ENCODE measurements around the gene PHACTR3.

PHACTR3 gene

DNA sequence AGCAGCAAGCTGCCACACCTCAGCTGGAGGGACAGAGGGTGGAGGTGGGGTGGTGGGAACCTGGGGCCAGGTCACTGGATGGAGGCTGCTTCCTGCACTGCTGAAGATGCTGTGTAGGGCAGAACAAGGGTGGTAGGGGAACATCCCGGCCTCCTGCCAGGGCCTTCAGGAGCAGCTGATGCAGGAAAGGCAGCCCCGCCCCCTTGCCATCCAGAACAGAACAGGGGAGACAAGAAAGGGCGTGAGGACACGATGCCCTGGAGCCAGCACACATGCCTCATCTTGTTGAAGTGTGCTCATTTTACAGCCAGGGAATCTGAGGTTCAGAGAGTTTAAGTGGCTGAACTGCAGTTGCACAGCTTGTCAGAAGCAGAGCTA is 43.1 kb upstream of the PHACTR3 start:
- no peak overlapping the region for H3K27ac ChIP-seq
- no peaks in the 10 kb centered on the region for H3K36me3 ChIP-seq
- TF ChIP-seq, protein P1, sequence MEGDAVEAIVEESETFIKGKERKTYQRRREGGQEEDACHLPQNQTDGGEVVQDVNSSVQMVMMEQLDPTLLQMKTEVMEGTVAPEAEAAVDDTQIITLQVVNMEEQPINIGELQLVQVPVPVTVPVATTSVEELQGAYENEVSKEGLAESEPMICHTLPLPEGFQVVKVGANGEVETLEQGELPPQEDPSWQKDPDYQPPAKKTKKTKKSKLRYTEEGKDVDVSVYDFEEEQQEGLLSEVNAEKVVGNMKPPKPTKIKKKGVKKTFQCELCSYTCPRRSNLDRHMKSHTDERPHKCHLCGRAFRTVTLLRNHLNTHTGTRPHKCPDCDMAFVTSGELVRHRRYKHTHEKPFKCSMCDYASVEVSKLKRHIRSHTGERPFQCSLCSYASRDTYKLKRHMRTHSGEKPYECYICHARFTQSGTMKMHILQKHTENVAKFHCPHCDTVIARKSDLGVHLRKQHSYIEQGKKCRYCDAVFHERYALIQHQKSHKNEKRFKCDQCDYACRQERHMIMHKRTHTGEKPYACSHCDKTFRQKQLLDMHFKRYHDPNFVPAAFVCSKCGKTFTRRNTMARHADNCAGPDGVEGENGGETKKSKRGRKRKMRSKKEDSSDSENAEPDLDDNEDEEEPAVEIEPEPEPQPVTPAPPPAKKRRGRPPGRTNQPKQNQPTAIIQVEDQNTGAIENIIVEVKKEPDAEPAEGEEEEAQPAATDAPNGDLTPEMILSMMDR (IDR thresholded peaks at IDR 0.05), result no peak

DNA sequence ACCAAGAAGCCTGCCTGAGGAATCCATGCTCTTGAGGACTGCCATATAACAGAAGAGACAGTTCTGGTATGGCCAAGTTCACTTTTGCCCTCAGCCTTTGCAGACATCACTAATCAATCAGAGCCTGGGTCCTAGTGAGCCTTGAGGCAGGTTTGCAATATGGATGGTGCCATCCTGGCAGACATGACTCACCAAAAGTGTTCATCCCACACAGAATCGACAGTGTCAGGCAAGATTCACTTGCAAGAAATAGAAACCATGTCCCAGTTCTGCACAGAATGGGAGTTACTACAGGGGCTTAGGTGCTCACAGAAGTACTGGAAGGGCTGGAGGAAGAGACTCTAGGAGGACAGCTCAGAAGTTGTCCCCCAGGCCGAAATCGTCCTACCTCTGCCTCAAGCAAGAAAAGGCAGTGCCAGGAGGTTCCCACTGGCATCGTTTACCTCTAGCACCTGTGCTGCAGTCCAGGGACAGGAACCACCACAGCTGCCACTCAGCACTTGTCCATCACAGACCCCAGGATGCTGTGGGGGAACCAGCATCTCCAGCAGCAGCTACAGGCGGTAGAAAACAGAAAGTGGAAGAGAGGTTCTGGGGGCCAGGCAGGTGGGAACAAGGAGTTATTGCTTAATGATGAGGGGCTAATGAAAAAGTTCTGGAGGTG is 42.6 kb upstream of the PHACTR3 start:
- Histone ChIP-seq H3K27ac (no peak overlapping the region), H3K9me3 (no peaks in the 10 kb centered on the region), H3K27me3 (no peaks in the 10 kb centered on the region), H3K4me3 (ENCODE audit: low read depth in 1 of 2, low read length in 1 of 2) (no peak overlapping the region), H3K4me1 (ENCODE audit: control insufficient read depth in 1 of 2, insufficient read depth in 1 of 2, low read depth in 1 of 2, low read length in 1 of 2) (no peaks in the 10 kb centered on the region), H3K36me3 (no peaks in the 10 kb centered on the region)
- TF ChIP-seq, protein P1 (IDR thresholded peaks at IDR 0.05), result no peak

More for the DNA sequence above, 43.1 kb upstream of the PHACTR3 start:
- no peaks in the 10 kb centered on the region for H3K4me1 ChIP-seq (ENCODE audit: control insufficient read depth in 1 of 2, insufficient read depth in 1 of 2, low read depth in 1 of 2, low read length in 1 of 2)
- no peaks in the 10 kb centered on the region for H3K27me3 ChIP-seq
- no peak overlapping the region for H3K4me3 ChIP-seq (ENCODE audit: low read depth in 1 of 2, low read length in 1 of 2)
- H3K9me3 ChIP-seq, result no peaks in the 10 kb centered on the region

DNA sequence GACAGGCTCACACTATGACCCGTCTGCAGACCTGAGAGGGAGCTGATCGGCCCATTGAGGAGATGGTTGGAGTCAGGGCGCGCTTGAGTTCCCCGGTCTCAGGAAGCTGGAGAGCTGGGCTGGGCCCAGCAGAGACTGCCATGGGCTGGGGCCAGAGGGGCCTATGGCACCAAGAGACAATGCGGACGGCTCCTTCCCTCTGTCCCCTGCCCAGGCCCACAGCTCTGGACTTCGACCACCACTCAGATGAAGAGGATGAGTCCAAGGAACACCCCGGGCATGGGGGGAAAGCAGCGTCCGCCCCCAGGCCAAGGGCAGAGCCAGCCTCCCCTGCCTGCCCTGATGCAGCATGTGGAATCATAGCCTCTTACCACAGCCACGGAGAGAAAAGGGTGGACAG is 40.2 kb upstream of the PHACTR3 start:
- Histone ChIP-seq H3K36me3 (no peaks in the 10 kb centered on the region), H3K27me3 (no peaks in the 10 kb centered on the region), H3K27ac (no peak overlapping the region), H3K9me3 (no peaks in the 10 kb centered on the region), H3K4me1 (ENCODE audit: control insufficient read depth in 1 of 2, insufficient read depth in 1 of 2, low read depth in 1 of 2, low read length in 1 of 2) (no peaks in the 10 kb centered on the region), H3K4me3 (ENCODE audit: low read depth in 1 of 2, low read length in 1 of 2) (no peak overlapping the region)
- TF ChIP-seq, protein P1 (IDR thresholded peaks at IDR 0.05), result no peak

DNA sequence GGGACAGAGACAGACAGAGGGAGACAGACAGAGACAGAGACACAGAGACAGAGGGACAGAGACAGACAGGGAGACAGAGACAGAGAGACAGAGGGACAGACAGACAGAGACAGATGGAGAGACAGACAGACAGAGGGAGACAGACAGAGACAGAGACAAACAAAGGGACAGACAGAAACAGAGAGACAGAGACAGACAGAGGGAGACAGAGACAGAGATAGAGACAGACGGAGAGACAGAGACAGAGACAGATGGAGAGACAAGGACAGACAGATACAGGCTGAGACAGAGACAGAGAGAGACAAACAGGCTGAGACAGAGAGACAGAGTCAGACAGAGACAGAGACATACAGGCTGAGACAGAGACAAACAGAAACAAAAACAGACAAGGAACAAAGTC is 39.4 kb upstream of the PHACTR3 start:
- no peaks in the 10 kb centered on the region for H3K4me1 ChIP-seq (ENCODE audit: control insufficient read depth in 1 of 2, insufficient read depth in 1 of 2, low read depth in 1 of 2, low read length in 1 of 2)
- no peaks in the 10 kb centered on the region for H3K27me3 ChIP-seq
- TF ChIP-seq, protein P1 (IDR thresholded peaks at IDR 0.05), result no peak
- H3K9me3 ChIP-seq, result no peaks in the 10 kb centered on the region
- no peak overlapping the region for H3K4me3 ChIP-seq (ENCODE audit: low read depth in 1 of 2, low read length in 1 of 2)
- no peak overlapping the region for H3K27ac ChIP-seq
- no peaks in the 10 kb centered on the region for H3K36me3 ChIP-seq

DNA sequence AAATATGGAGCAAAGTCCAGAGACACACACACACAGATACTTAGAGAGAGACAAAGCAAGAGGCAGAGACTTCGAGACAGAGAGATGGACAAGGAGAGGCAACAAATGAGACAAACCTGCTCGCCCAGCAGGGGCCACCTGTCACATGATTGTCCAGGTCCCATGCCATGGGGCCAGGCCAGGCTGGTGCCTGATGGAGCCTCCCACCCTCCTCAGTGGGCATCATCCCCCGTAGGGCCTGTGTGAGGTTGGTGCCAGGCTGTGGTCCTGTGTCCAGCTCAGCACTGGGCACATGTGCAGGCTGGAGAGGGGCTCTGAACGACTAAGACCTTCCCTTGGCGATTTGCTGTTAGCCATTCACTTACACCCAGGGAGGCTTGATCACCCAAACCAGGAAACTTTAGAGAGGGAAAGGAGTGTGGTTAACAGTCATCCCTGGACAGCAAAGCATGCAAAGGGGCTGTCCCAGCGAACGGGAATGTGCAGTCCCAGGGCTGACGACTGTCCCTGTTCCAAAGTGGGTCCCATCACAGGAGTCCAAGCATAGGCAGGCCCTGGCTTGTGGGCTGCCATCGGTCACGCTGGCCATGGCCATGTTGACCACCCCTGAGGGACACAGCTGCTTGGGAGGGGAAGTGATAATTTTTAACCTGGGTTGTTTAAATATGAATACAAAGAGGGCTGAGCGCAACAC is 38.4 kb upstream of the PHACTR3 start:
- no peak overlapping the region for H3K4me3 ChIP-seq (ENCODE audit: low read depth in 1 of 2, low read length in 1 of 2)
- no peaks in the 10 kb centered on the region for H3K4me1 ChIP-seq (ENCODE audit: control insufficient read depth in 1 of 2, insufficient read depth in 1 of 2, low read depth in 1 of 2, low read length in 1 of 2)
- H3K36me3 ChIP-seq, result no peaks in the 10 kb centered on the region
- H3K27ac ChIP-seq, result no peak overlapping the region
- TF ChIP-seq, protein P1 (IDR thresholded peaks at IDR 0.05), result no peak
- H3K9me3 ChIP-seq, result no peaks in the 10 kb centered on the region
- H3K27me3 ChIP-seq, result no peaks in the 10 kb centered on the region
